SK-N-SH treated with all-trans-retinoic acid at 6 μM for 48 hours (cell line): ENCODE measurements around the gene RHO.

ENCODE experiments used
- ATAC-seq: fragments of 200-7000 bp; cut with Tn5 transposase; 3 replicates; pipeline ENCODE4 v1.9.1; 2020; ENCODE audit warnings: mild to moderate bottlenecking, moderate library complexity
- ARNTL ChIP-seq: fragments of 450-650 bp; formaldehyde crosslinking; IDR thresholded peaks from 2 replicates; pipeline ENCODE4 v1.5.0; 2020; ENCODE audit warnings: low read depth, mild to moderate bottlenecking, moderate library complexity, borderline replicate concordance
- BACH2 ChIP-seq: fragments of 250-450 bp; sonication (Bioruptor Pico); IDR thresholded peaks from 2 replicates; pipeline ENCODE4 v1.9.0; 2021; ENCODE audit warnings: mild to moderate bottlenecking, borderline replicate concordance
- CREB5 ChIP-seq: fragments of 250-450 bp; sonication (Bioruptor Pico); IDR thresholded peaks from 2 replicates; pipeline ENCODE4 v1.5.1; 2020; ENCODE audit warnings: low read depth, mild to moderate bottlenecking, moderate library complexity
- CSDC2 ChIP-seq: fragments of 250-450 bp; sonication (Bioruptor Pico); IDR thresholded peaks from 2 replicates; pipeline ENCODE4 v1.5.0; 2020; ENCODE audit warnings: mild to moderate bottlenecking, moderate library complexity
- ESRRG ChIP-seq: fragments of 250-450 bp; sonication (Bioruptor Pico); IDR thresholded peaks from 2 replicates; pipeline ENCODE4 v1.6.1; 2021; ENCODE audit warnings: mild to moderate bottlenecking
- GLIS3 ChIP-seq: fragments of 250-450 bp; sonication (Bioruptor Pico); IDR thresholded peaks from 2 replicates; pipeline ENCODE4 v1.5.0; 2020; ENCODE audit warnings: mild to moderate bottlenecking, moderate library complexity
- ISL1 ChIP-seq: fragments of 250-450 bp; sonication (Bioruptor Pico); IDR thresholded peaks from 2 replicates; pipeline ENCODE4 v2.1.2; 2022; ENCODE audit warnings: mild to moderate bottlenecking, moderate library complexity
- OSR1 ChIP-seq: fragments of 250-450 bp; sonication (Bioruptor Pico); IDR thresholded peaks from 2 replicates; pipeline ENCODE4 v1.8.0; 2022; ENCODE audit warnings: moderate library complexity, mild to moderate bottlenecking, inconsistent platforms
- PATZ1 ChIP-seq: fragments of 250-450 bp; sonication (Bioruptor Pico); IDR thresholded peaks from 2 replicates; pipeline ENCODE4 v1.8.0; 2020; ENCODE audit warnings: mild to moderate bottlenecking, moderate library complexity, borderline replicate concordance
- POU6F1 ChIP-seq: fragments of 250-450 bp; sonication (Bioruptor Pico); IDR thresholded peaks from 2 replicates; pipeline ENCODE4 v1.8.0; 2021; ENCODE audit warnings: low read depth, mild to moderate bottlenecking, moderate library complexity, borderline replicate concordance
- PPARA ChIP-seq: fragments of 250-450 bp; sonication (Bioruptor Pico); IDR thresholded peaks from 2 replicates; pipeline ENCODE4 v1.5.0; 2020; ENCODE audit warnings: mild to moderate bottlenecking, borderline replicate concordance
- RARB ChIP-seq: fragments of 250-450 bp; sonication (Bioruptor Pico); IDR thresholded peaks from 2 replicates; pipeline ENCODE4 v1.8.0; 2021; ENCODE audit warnings: mild to moderate bottlenecking, moderate library complexity
- TCF4 ChIP-seq: fragments of 250-450 bp; sonication (Bioruptor Pico); IDR thresholded peaks from 2 replicates; pipeline ENCODE4 v1.8.0; 2021; ENCODE audit warnings: mild to moderate bottlenecking, moderate library complexity, borderline replicate concordance
- TOX ChIP-seq: fragments of 250-450 bp; sonication (Bioruptor Pico); IDR thresholded peaks from 2 replicates; pipeline ENCODE4 v1.8.0; 2021; ENCODE audit warnings: mild to moderate bottlenecking, moderate library complexity, borderline replicate concordance
- TSHZ2 ChIP-seq: fragments of 250-450 bp; sonication (Bioruptor Pico); IDR thresholded peaks from 2 replicates; pipeline ENCODE4 v1.5.0; 2020; ENCODE audit warnings: mild to moderate bottlenecking, moderate library complexity
- ZFP3 ChIP-seq: fragments of 250-450 bp; sonication (Bioruptor Pico); IDR thresholded peaks from 2 replicates; pipeline ENCODE4 v1.5.0; 2020; ENCODE audit warnings: mild to moderate bottlenecking, moderate library complexity
- ZFP30 ChIP-seq: fragments of 450-650 bp; formaldehyde crosslinking; IDR thresholded peaks from 2 replicates; pipeline ENCODE4 v1.5.0; 2022; ENCODE audit warnings: mild to moderate bottlenecking, moderate library complexity
- ZNF70 ChIP-seq: fragments of 450-650 bp; formaldehyde crosslinking; IDR thresholded peaks from 2 replicates; pipeline ENCODE4 v1.5.0; 2020; ENCODE audit warnings: mild to moderate bottlenecking, moderate library complexity

RHO gene

GRCh38 chr3:129555153-129555550, 26.7 kb downstream of the RHO start:
- TF ChIP-seq OSR1 (CRISPR knock-in tag) (no peak), ESRRG (CRISPR knock-in tag) (no peak), BACH2 (CRISPR knock-in tag) (no peak), CREB5 (CRISPR knock-in tag) (no peak), POU6F1 (CRISPR knock-in tag) (no peak), TOX (CRISPR knock-in tag) (no peak), PPARA (CRISPR knock-in tag) (no peak), TSHZ2 (no peak), CSDC2 (CRISPR knock-in tag) (no peak), GLIS3 (no peak), ARNTL (CRISPR knock-in tag) (no peak), ZNF70 (CRISPR knock-in tag) (no peak), PATZ1 (CRISPR knock-in tag) (no peak), RARB (CRISPR knock-in tag) (no peak), ISL1 (no peak)
- no peak for ATAC-seq

- no peak for ATAC-seq
- TF ChIP-seq OSR1 (CRISPR knock-in tag) (no peak), TCF4 (CRISPR knock-in tag) (no peak), TSHZ2 (no peak), CREB5 (CRISPR knock-in tag) (no peak), ARNTL (CRISPR knock-in tag) (no peak), ISL1 (no peak), BACH2 (CRISPR knock-in tag) (no peak), ESRRG (CRISPR knock-in tag) (no peak), CSDC2 (CRISPR knock-in tag) (no peak), PPARA (CRISPR knock-in tag) (no peak), POU6F1 (CRISPR knock-in tag) (no peak), ZFP3 (CRISPR knock-in tag) (no peak), ZFP30 (CRISPR knock-in tag) (no peak)
These were observed 27.3 kb downstream of the RHO start for GRCh38 chr3:129555616-129556357.
